Fibroblast of lung (primary cell): Measurements from ENCODE around the gene ZNF507.

Experiments
- EZH2 ChIP-seq: IDR thresholded peaks from 2 replicates; pipeline ENCODE4 v1.5.1; 2012; ENCODE audit warnings: low read length, control low read depth, mild to moderate bottlenecking; ENCODE audit errors: missing control alignments
- TF ChIP-seq, protein P1 (sequence below), 2 donors: IDR thresholded peaks in 1 of 2; conservative IDR thresholded peaks in 1 of 2; 1 replicate in 1 of 2; 2 replicates in 1 of 2; pipeline ENCODE4 v1.5.1; 2011 to 2012; ENCODE audit warnings: low read length in 2 of 2, control low read depth in 1 of 2, inconsistent platforms in 1 of 2, low read depth in 1 of 2, mild to moderate bottlenecking in 1 of 2

DNA sequence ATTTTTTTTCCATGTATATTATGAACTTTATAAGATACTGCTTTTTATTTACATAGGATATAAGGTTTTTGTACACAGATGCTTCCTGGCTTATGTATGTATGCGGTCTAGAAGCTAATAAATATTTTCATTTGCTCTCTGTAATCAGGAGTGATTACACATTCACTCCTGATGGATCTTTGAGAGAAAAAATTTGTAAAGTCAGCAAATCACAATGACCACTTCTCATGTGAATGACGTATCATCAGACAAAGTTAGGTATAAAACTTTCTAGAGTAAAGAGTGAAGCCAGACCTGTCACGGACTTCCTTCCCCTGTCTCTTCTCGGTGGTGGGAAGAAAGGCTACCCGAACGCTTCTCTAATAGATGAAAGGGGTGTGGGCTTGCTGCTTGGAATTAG is 91.3 kb downstream of the ZNF507 start:
- TF ChIP-seq, protein P1, sequence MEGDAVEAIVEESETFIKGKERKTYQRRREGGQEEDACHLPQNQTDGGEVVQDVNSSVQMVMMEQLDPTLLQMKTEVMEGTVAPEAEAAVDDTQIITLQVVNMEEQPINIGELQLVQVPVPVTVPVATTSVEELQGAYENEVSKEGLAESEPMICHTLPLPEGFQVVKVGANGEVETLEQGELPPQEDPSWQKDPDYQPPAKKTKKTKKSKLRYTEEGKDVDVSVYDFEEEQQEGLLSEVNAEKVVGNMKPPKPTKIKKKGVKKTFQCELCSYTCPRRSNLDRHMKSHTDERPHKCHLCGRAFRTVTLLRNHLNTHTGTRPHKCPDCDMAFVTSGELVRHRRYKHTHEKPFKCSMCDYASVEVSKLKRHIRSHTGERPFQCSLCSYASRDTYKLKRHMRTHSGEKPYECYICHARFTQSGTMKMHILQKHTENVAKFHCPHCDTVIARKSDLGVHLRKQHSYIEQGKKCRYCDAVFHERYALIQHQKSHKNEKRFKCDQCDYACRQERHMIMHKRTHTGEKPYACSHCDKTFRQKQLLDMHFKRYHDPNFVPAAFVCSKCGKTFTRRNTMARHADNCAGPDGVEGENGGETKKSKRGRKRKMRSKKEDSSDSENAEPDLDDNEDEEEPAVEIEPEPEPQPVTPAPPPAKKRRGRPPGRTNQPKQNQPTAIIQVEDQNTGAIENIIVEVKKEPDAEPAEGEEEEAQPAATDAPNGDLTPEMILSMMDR (conservative IDR thresholded peaks at IDR 0.05 in 1 of 2, IDR thresholded peaks at IDR 0.05 in 1 of 2; ENCODE audit: low read depth in 1 of 2, low read length in 2 of 2), result no peak
- TF ChIP-seq EZH2, result no peak
